Neural cell (in vitro differentiated cells): ENCODE measurements around the gene VCX. TPM values are rescaled to one million over a fixed set of nuclear protein-coding genes. Genes with fewer than 3 reads are reported as not detected.

Experiments
- H2AFZ ChIP-seq: fragments of 200-600, 300-800 bp; sonication (generic), shearing (Covaris generic); 2 replicates; pipeline ENCODE4 v1.6.0; 2014; ENCODE audit warnings: low read depth, mild to moderate bottlenecking, antibody characterized with exemption, low read length, moderate library complexity
- H3F3A ChIP-seq: fragments of 200-600 bp; shearing (Covaris generic); 2 replicates; pipeline ENCODE4 v1.6.1; 2016; ENCODE audit warnings: mild to moderate bottlenecking, moderate library complexity, mixed read lengths, antibody characterized with exemption, low read length; ENCODE audit not compliant: insufficient read depth, poor library complexity, severe bottlenecking
- H3K27ac ChIP-seq: fragments of 200-600, 300-800 bp; sonication (generic), shearing (Covaris generic); 2 replicates; pipeline ENCODE4 v1.5.1; 2014; ENCODE audit warnings: mild to moderate bottlenecking, low read length, moderate library complexity
- H3K27me3 ChIP-seq: fragments of 300-800, 200-600 bp; sonication (generic), shearing (Covaris generic); 2 replicates; pipeline ENCODE4 v1.6.0; 2014; ENCODE audit warnings: mild to moderate bottlenecking, low read depth, low read length, moderate library complexity; ENCODE audit not compliant: insufficient read depth
- H3K36me3 ChIP-seq: fragments of 300-800, 200-600 bp; sonication (generic), shearing (Covaris generic); 2 replicates; pipeline ENCODE4 v1.5.1; 2014; ENCODE audit warnings: mild to moderate bottlenecking, antibody characterized with exemption, low read length, moderate library complexity; ENCODE audit not compliant: insufficient read depth
- H3K4me2 ChIP-seq: fragments of 300-800, 200-600 bp; sonication (generic), shearing (Covaris generic); 2 replicates; pipeline ENCODE4 v1.6.0; 2014; ENCODE audit warnings: mild to moderate bottlenecking, low read length
- H3K4me3 ChIP-seq: fragments of 300-800, 200-600 bp; sonication (generic), shearing (Covaris generic); 2 replicates; pipeline ENCODE4 v1.5.1; 2014; ENCODE audit warnings: mild to moderate bottlenecking, low read length, moderate library complexity
- H3K79me2 ChIP-seq: fragments of 200-600 bp; shearing (Covaris generic); replicated peaks from 2 replicates; pipeline ENCODE4 v1.6.0; 2014; ENCODE audit warnings: mild to moderate bottlenecking, low read length, moderate library complexity; ENCODE audit not compliant: insufficient read depth
- H3K9ac ChIP-seq: fragments of 300-800, 200-600 bp; sonication (generic), shearing (Covaris generic); 2 replicates; pipeline ENCODE4 v1.6.1; 2016; ENCODE audit warnings: mild to moderate bottlenecking, low read length, mixed read lengths
- H3K9me2 ChIP-seq: fragments of 200-600 bp; shearing (Covaris generic); 2 replicates; pipeline ENCODE4 v1.6.1; 2016; ENCODE audit warnings: mild to moderate bottlenecking, low read length, mixed read lengths; ENCODE audit not compliant: insufficient read depth
- H3K9me3 ChIP-seq: fragments of 200-600, 300-800 bp; sonication (generic), shearing (Covaris generic); 2 replicates; pipeline ENCODE4 v1.6.1; 2016; ENCODE audit warnings: mild to moderate bottlenecking, mixed run types, low read length, moderate library complexity, mixed read lengths
- H4K20me1 ChIP-seq: fragments of 200-600 bp; shearing (Covaris generic); 2 replicates; pipeline ENCODE4 v1.6.1; 2016; ENCODE audit warnings: mild to moderate bottlenecking, mixed run types; ENCODE audit not compliant: insufficient read depth
- CTCF ChIP-seq: fragments of 450-650 bp; IDR thresholded peaks from 2 replicates; pipeline ENCODE4 v1.5.1; 2014; ENCODE audit warnings: antibody characterized with exemption, mild to moderate bottlenecking, moderate library complexity; ENCODE audit not compliant: poor library complexity, severe bottlenecking
- EP300 ChIP-seq: fragments of 450-650 bp; conservative IDR thresholded peaks from 2 replicates; pipeline ENCODE4 v1.6.1; 2014; ENCODE audit warnings: antibody characterized with exemption, mild to moderate bottlenecking, moderate library complexity; ENCODE audit not compliant: poor library complexity, severe bottlenecking
- RAD21 ChIP-seq: fragments of 450-650 bp; conservative IDR thresholded peaks from 2 replicates; pipeline ENCODE4 v1.6.1; 2014; ENCODE audit warnings: antibody characterized with exemption, mild to moderate bottlenecking, moderate library complexity
- SMC3 ChIP-seq: fragments of 450-650 bp; conservative IDR thresholded peaks from 2 replicates; pipeline ENCODE4 v1.6.1; 2014; ENCODE audit warnings: antibody characterized with exemption, mild to moderate bottlenecking, moderate library complexity; ENCODE audit not compliant: poor library complexity
- TAF1 ChIP-seq: IDR thresholded peaks from 2 replicates; pipeline ENCODE4 v1.6.1; 2012; ENCODE audit warnings: low read depth
- polyA plus RNA-seq: library from polyadenylated mRNA; depleted of rRNA; stranded (reverse); fragments of >200 nt; gene quantifications from 2 replicates; pipeline ENCODE4 v1.2.3, GENCODE V29; 2014

VCX gene
- polyA plus RNA-seq, 1 donor from 2014 or later = not detected

- Histone ChIP-seq H3K9ac (no peak overlapping the region), H3K36me3 (no peaks in the 10 kb centered on the region), H3K79me2 (no peaks in the 10 kb centered on the region), H4K20me1 (no peaks in the 10 kb centered on the region), H3K27ac (no peak overlapping the region), H3F3A (no peaks in the 10 kb centered on the region), H2AFZ (no peak overlapping the region), H3K9me3 (no peaks in the 10 kb centered on the region), H3K4me2 (no peak overlapping the region), H3K27me3 (no peaks in the 10 kb centered on the region), H3K4me3 (no peak overlapping the region), H3K9me2 (no peaks in the 10 kb centered on the region)
- no peak for TF ChIP-seq EP300
- TF ChIP-seq TAF1 = no peak
- TF ChIP-seq SMC3 = no peak
- no peak for TF ChIP-seq CTCF
Measured at GRCh38 chrX:7852166-7852565, 9.2 kb downstream of the VCX start.

GRCh38 chrX:7872042-7872441, 29.1 kb downstream of the VCX start:
- H3K27ac ChIP-seq = no peak overlapping the region
- TF ChIP-seq CTCF = no peak
- no peaks in the 10 kb centered on the region for H3K36me3 ChIP-seq
- no peaks in the 10 kb centered on the region for H3K27me3 ChIP-seq
- H3K9ac ChIP-seq = no peak overlapping the region
- no peak overlapping the region for H3K4me3 ChIP-seq
- no peak overlapping the region for H2AFZ ChIP-seq
- no peaks in the 10 kb centered on the region for H3F3A ChIP-seq
- no peak overlapping the region for H3K4me2 ChIP-seq
- no peaks in the 10 kb centered on the region for H3K9me3 ChIP-seq
- H4K20me1 ChIP-seq = no peaks in the 10 kb centered on the region
- no peaks in the 10 kb centered on the region for H3K79me2 ChIP-seq
- H3K9me2 ChIP-seq = no peaks in the 10 kb centered on the region

- H3K27ac ChIP-seq = no peak overlapping the region
- no peaks in the 10 kb centered on the region for H3K79me2 ChIP-seq
- no peaks in the 10 kb centered on the region for H3F3A ChIP-seq
- TF ChIP-seq RAD21 (no peak), TAF1 (no peak)
- no peaks in the 10 kb centered on the region for H3K36me3 ChIP-seq
- H3K4me3 ChIP-seq = no peak overlapping the region
- H3K9me2 ChIP-seq = no peaks in the 10 kb centered on the region
- no peaks in the 10 kb centered on the region for H3K27me3 ChIP-seq
- H4K20me1 ChIP-seq = no peaks in the 10 kb centered on the region
- H3K9ac ChIP-seq = no peak overlapping the region
- no peak overlapping the region for H2AFZ ChIP-seq
- H3K4me2 ChIP-seq = no peak overlapping the region
- no peaks in the 10 kb centered on the region for H3K9me3 ChIP-seq
Measured at GRCh38 chrX:7876957-7877356, 34.0 kb downstream of the VCX start.

GRCh38 chrX:7889135-7889534, 46.2 kb downstream of the VCX start:
- Histone ChIP-seq H2AFZ (no peak overlapping the region), H3K79me2 (no peaks in the 10 kb centered on the region), H3K4me2 (no peak overlapping the region), H3K27me3 (no peaks in the 10 kb centered on the region), H4K20me1 (no peaks in the 10 kb centered on the region), H3K9ac (no peak overlapping the region), H3K4me3 (no peak overlapping the region), H3K36me3 (no peaks in the 10 kb centered on the region), H3K9me2 (no peaks in the 10 kb centered on the region), H3K9me3 (no peaks in the 10 kb centered on the region), H3F3A (no peaks in the 10 kb centered on the region), H3K27ac (no peak overlapping the region)
- TF ChIP-seq CTCF = no peak
- TF ChIP-seq EP300 = no peak
